ENCODE results near the gene ZC3H18.

Gene ZC3H18

DNA sequence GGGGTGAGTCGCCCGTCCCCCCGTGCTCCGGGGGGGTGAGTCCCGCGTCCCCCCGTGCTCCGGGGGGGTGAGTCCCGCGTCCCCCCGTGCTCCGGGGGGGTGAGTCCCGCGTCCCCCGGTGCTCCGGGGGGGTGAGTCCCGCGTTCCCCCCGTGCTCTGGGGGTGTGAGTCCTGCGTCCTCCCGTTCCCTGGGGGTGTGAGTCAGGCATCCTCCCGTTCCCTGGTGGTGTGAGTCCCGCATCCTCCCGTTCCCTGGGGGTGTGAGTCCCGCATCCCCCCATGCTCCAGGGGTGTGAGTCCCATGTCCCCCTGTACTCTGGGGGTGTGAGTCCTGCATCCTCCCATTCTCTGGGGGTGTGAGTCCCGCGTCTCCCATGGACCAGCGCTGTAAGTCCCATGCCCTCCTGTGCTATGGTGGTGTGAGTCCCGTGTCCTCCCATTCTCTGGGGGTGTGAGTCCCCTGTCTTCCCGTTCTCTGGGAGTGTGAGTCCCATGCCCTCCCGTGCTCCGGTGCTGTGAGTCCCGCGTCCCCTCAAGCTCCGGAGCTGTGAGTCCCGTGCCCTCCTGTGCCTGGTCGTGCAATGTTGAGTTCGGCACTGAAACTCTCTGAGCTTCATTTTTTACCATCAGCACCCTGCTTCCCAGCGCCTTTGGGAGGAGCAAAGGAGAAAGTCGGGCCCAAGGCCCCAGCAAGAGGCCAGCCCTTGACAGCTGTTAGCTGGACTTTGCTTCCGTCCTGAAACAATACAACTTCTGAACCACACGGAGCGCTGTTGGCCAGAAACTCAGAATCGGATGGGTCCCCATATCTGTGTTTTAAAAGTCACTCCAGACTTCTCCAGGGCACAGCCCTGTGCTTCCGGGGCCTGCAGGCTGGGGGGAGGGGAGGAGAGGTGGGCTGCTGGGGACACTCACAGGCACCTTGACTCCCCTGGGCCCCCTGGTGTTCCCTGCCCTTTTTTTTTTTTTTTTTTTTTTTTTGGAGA lies 11.5 kb upstream of the ZC3H18 start:
- peak; percentile 28 for DNase-seq (ENCODE audit: low read depth)
- no peak overlapping the region for H3K4me3 ChIP-seq (ENCODE audit: low read length)
- TF ChIP-seq, protein P1, sequence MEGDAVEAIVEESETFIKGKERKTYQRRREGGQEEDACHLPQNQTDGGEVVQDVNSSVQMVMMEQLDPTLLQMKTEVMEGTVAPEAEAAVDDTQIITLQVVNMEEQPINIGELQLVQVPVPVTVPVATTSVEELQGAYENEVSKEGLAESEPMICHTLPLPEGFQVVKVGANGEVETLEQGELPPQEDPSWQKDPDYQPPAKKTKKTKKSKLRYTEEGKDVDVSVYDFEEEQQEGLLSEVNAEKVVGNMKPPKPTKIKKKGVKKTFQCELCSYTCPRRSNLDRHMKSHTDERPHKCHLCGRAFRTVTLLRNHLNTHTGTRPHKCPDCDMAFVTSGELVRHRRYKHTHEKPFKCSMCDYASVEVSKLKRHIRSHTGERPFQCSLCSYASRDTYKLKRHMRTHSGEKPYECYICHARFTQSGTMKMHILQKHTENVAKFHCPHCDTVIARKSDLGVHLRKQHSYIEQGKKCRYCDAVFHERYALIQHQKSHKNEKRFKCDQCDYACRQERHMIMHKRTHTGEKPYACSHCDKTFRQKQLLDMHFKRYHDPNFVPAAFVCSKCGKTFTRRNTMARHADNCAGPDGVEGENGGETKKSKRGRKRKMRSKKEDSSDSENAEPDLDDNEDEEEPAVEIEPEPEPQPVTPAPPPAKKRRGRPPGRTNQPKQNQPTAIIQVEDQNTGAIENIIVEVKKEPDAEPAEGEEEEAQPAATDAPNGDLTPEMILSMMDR (IDR thresholded peaks at IDR 0.05; ENCODE audit: insufficient read depth, low read depth, low read length, missing control alignments): peak; percentile 53

DNA sequence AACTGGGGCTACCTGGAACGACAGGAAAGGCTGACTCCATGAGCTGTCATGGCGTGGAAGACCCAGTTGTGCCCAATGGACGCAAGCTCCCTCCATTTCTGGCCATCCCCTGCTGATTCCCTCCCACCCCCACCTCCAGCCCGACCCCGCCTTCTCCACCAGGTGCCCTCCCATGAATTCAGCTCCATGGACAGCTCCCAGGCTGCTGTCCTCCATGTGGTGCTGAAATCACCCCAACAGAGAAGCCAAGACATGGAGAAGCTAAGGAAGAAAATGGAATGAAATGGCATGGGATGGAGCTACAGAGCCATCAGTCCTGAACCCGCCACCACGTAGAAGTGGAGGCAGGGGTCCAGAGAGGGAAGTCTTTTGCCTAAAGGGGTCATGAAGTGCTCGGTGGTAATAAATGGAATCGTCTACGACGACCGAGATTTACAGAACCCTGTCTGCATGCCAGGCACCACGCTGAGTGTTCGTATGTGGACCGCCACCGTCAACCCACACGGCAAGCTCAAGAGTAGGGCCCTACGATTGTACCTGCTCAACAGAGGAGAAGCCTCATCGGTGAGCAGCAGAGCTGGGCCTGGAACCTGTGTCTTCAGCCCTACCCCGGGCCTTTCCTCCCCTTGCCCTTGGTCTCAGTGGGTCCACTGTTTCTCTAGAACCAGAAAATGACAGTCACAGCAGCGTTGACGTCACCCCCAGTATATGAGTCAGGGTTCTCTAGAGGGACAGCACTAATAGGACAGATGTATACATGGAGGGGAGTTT lies 9.3 kb upstream of the ZC3H18 start:
- H3K4me3 ChIP-seq (ENCODE audit: low read length): no peak overlapping the region
- TF ChIP-seq, protein P1 (IDR thresholded peaks at IDR 0.05; ENCODE audit: insufficient read depth, low read depth, low read length, missing control alignments): no peak
- DNase-seq (ENCODE audit: low read depth): peak; percentile 54

DNA sequence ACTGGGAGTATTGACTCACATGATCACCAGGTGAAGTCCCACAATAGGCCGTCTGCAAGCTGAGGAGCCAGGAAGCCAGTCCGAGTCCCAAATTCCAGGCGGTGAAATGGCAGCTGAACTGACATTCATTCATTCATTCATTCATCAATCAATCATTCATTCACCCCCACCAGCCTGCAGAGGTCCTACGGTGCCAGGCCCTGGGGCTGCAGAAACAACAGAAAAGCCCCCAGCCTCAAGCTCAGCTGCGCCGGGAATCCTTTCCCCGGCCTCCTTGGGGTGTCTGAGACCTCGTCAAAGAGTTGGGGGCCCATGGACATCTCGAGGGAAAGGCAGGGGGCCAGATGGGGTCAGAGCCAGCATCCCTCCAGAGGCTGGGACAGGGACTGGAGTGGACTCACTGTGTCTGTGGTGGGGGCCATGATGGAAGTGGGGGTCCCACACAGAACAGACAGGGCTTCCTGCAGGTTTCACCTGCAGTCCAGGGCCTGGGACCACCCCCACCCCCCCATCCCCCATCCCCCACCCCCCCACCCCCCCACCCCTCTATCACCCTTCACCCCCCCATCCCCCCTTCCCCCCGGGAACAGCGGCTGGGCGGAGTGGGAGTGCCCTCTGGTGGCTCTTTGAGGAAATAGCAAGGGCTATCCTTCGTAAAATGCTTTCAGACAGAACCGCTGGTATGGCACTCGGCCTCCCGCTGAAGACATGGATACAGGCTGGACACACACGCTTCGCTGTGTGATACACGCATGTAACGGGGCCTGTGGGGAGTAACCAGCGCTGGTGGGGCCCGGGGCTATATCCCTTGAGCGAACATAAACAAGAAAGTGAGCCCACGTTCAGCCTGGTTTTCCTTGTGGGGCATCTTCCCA lies 8.5 kb upstream of the ZC3H18 start:
- H3K4me3 ChIP-seq (ENCODE audit: low read length): no peak overlapping the region
- peak; percentile 42 for DNase-seq (ENCODE audit: low read depth)
- TF ChIP-seq, protein P1 (IDR thresholded peaks at IDR 0.05; ENCODE audit: insufficient read depth, low read depth, low read length, missing control alignments): peak; percentile 70

DNA sequence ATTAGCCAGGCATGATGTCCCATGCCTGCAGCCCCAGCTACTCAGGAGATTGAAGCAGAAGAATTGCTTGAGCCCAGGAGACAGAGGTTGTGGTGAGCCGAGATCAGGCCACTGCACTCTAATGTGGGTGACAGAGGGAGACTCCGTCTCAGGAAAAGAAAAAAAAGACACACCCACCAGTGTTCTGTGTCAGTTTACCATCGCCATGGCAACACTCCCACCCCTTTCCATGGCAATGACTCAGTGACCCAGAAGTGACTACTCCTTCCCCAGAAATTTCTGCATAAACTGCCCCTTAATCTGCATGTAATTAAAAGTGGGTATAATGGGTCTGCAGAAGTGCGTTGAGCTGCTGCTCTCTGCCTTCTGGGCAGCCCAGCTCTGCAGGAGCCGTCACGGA lies 4.0 kb upstream of the ZC3H18 start:
- H3K4me3 ChIP-seq (ENCODE audit: low read length): no peak overlapping the region
- TF ChIP-seq, protein P1 (IDR thresholded peaks at IDR 0.05; ENCODE audit: insufficient read depth, low read depth, low read length, missing control alignments): no peak
- peak; percentile 55 for DNase-seq (ENCODE audit: low read depth)

DNA sequence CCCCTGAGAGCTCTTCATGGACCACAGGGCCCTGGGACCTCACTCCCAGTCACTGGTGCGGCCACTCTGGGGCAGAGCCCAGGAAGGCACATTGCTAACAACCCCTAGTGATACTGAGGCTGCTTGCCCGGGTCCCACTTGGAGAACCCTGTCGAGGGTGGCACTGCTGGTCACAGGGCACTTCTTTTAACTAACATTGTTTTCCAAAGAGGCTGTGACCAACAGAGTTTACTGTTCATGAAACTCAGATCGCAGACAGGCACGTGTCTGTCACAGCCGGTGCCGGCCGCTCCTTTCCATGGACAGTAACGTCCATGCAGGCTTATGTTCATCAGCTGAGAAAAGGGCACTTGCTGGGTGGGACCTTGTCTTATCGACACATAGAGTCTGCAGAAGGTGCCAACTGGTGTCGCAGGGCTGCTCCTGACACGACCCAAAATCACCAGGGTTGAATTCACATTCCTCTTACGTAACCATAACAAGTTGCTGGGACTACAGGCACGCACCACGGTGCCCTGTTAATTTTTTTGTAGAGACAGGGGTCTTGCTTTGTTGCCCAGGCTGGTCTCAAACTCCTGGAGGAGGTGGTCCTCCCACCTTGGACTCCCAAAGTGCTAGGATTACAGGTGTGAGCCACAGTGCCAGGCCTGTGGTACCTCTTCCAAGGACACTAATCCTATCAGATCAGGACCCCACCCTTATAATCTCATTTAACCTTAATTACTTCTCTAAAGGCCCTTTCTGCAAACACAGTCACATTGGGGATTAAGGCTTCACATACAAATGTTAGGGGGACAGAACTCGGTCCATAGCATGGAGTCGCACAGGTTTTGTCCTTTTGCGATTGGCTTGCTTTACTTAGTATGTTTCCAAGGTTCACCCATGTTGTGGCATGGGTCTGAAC lies 1.2 kb upstream of the ZC3H18 start:
- TF ChIP-seq, protein P1 (IDR thresholded peaks at IDR 0.05; ENCODE audit: insufficient read depth, low read depth, low read length, missing control alignments): no peak
- H3K4me3 ChIP-seq (ENCODE audit: low read length): peak overlapping the region; percentile 77
- no peak for DNase-seq (ENCODE audit: low read depth)
